Stimulated activated CD4-positive, alpha-beta T cell treated with anti-CD3 and anti-CD28 coated beads, TNF-alpha, amount 100 ng/mL, for 24 hours (primary cell): ENCODE results near the gene RFPL4A.
"Not testable (repeated sequence)": the region's sequence is repeated elsewhere in the genome, so short reads cannot be mapped to it uniquely, and the experiment has no call there.

Source experiments
- DNase-seq, 3 experiments: peaks; one replicate each; pipeline ENCODE4 v3.0.0-alpha.2; 2020; ENCODE audit warnings: low read depth in 3 of 3

Gene RFPL4A

GRCh38 chr19:55758797-55759196 is at the start of gene RFPL4A:
RFPL4A (plus strand) TSS chr19:55759097; CDS start chr19:55761801, 2,704 bp downstream.
- not testable (repeated sequence) for DNase-seq

GRCh38 chr19:55711719-55712118 is 47.2 kb upstream of the RFPL4A start:
- no peak for DNase-seq

GRCh38 chr19:55712804-55713631 is 45.9 kb upstream of the RFPL4A start:
- DNase-seq: no peak

GRCh38 chr19:55716531-55716930 is 42.4 kb upstream of the RFPL4A start:
- DNase-seq: no peak

- no peak for DNase-seq
These were observed 41.6 kb upstream of the RFPL4A start for GRCh38 chr19:55717251-55717650.

- DNase-seq: not testable (repeated sequence)
These were observed 40.8 kb upstream of the RFPL4A start for GRCh38 chr19:55717879-55718711.

- no peak for DNase-seq
These were observed 38.6 kb upstream of the RFPL4A start for GRCh38 chr19:55720214-55720746.

- no peak for DNase-seq
These were observed 38.1 kb upstream of the RFPL4A start for GRCh38 chr19:55720801-55721200.

DNA sequence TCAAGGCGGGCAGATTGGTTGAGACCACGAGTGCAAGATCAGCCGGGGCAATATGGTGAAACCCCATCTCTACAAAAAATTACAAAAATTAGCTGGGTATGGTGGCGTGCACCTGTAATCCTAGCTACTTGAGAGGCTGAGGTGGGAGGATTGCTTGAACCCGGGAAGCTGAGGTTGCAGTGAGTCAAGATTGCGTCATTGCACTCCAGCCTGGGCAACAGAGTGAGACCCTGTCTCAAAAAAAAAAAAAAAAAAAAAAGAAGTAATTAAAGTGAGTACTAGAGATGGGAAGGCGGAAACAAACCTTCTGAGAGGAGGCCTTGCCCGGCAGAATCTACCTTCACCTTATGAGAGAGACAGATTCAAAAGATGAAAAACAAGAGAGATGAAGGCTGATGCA is 35.4 kb upstream of the RFPL4A start:
- DNase-seq: no peak

GRCh38 chr19:55730378-55730777 is 28.5 kb upstream of the RFPL4A start:
- DNase-seq: not testable (repeated sequence)

- no peak for DNase-seq
These were observed 20.6 kb upstream of the RFPL4A start, which contains the start of gene NLRP9 for GRCh38 chr19:55738302-55738701. NLRP9 (minus strand) TSS chr19:55738402; CDS start chr19:55738374, 28 bp downstream.

- DNase-seq: no peak
These were observed 8.2 kb upstream of the RFPL4A start for GRCh38 chr19:55750715-55751114.

- no peak for DNase-seq
These were observed 5.5 kb upstream of the RFPL4A start for GRCh38 chr19:55753401-55753800.

DNA sequence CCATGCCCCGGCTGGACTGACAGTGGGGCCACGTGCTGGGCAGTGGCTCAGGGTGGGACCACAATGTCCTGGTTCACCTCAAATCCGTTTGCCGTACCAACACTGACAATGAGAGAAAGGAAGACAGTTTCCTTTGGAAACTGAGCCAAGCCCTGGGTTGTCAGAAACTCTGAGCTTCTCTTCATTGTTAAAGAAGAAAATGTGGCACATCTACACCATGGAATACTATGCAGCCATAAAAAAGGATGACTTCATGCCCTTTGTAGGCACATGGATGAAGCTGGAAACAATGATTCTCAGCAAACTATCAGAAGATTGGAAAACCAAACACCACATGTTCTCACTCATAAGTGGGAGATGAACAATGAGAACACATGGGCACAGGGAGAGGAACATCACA is 2.1 kb upstream of the RFPL4A start:
- not testable (repeated sequence) for DNase-seq

GRCh38 chr19:55766466-55766865 is 7.6 kb downstream of the RFPL4A start:
- no peak for DNase-seq

DNA sequence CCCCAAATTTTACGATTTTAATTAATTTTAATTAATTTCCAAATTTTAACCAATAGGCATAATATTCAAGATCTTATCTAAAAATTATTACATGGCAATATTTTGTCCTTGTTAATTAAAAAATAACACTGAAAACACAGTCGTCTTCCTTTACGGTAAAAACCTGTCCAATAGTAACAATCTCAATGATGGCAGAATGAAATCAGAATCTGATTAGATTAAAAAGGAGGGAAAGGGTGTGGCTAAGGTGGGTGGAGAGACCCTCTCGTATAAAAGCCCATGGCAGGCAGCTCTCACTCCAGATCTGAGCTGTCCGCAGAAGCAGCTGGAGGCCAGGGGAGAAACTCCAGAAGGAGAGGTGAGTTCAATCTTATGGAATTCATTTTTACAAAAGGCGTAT is 9.9 kb downstream of the RFPL4A start, which contains the start of gene RFPL4AL1:
TSS of gene RFPL4AL1 (plus strand) at position 301 of the 400 bp plus-strand sequence. CDS start 2,687 bp downstream, outside the sequence.
- DNase-seq: not testable (repeated sequence)

DNA sequence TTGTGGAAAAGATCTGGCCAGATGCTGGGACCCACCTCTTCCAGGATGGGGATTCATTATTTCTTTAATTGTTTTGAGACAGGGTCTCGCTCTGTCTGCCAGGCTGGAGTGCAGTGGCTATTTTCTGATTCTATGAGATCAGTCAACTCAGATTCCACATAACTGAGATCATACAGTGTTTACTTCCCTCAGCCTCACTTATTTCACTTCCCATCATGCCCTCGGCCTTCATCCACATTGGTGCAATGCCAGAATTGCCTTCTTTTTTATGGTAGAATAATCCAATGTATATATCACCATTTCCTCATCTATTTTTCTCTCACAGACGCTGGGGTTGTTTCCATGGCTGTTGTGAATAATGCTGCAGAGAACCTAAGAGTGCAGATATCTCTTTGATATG is 10.7 kb downstream of the RFPL4A start:
- DNase-seq: not testable (repeated sequence)

DNA sequence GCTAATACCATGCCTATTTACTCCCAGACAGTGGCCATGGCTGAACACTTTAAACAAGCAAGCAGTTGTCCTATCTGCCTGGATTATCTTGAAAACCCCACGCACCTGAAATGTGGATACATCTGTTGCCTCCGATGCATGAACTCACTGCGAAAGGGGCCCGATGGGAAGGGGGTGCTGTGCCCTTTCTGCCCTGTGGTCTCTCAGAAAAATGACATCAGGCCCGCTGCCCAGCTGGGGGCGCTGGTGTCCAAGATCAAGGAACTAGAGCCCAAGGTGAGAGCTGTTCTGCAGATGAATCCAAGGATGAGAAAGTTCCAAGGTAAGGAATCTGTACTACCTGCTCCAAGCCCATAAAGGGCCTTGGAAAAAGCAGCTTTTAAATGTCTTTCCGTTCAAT is 18.6 kb downstream of the RFPL4A start:
- DNase-seq: no peak

DNA sequence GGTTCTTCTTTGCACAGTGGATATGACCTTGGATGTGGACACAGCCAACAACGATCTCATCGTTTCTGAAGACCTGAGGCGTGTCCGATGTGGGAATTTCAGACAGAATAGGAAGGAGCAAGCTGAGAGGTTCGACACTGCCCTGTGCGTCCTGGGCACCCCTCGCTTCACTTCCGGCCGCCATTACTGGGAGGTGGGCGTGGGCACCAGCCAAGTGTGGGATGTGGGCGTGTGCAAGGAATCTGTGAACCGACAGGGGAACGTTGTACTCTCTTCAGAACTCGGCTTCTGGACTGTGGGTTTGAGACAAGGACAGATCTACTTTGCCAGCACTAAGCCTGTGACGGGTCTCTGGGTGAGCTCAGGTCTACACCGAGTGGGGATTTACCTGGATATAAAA is 19.4 kb downstream of the RFPL4A start:
- no peak for DNase-seq

DNA sequence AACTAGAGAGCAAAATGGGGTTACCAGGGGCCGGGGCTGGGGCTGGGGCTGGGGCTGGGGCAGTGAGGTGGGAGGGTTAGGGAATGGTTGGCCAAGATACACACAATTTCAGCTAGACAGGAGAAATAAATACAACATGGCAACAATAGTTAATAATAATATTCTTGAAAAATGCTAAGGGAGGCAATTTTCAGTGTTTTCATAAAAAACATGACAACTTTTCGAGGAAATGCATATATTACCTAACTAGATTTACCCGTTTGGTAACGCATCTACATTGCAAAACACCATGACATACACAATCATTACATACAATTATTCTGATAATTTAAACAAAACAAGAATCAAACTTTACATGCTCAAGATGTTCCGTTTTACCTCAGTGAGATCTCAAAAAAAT is 22.2 kb downstream of the RFPL4A start:
- no peak for DNase-seq

DNA sequence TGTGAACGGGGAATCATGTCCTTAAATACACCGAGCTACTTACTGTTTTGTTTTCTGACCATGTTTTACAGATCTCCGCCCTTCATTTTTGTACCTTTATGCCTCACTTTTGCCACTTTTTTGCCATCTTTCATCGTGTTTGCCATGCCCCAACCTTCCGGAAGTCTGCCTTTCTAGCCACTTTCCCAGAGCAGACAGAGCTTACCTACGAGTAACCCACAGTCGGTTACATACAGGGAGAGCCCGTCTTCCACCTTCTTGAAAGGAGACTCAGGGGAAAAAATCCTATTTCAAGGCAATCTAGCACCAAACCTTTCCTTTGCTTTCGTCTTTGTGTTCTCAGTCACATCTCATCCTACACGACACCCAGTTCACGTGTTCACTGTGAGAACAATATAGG is 36.1 kb downstream of the RFPL4A start:
- no peak for DNase-seq

DNA sequence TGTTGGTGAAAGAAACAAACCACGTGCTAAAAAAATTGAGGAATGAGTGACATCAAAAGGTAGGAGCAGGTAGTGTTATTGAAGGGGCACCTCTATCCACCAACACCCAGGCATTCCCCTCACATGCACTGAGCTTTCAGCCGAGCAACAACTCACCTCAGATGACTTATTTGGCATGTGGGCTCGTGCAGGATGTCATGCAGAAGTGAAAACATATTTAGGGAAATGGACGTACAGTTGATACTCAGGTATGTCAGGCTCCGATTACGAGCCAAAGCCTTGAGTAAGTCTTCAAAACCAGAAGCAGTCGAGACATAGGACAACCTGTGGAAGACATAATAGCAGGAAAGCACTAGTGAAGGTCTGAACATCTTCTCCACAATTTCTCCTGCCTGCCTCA is 42.5 kb downstream of the RFPL4A start:
- no peak for DNase-seq
